HepG2 (cell line): ENCODE results near the gene B3GAT3. TPM values are rescaled to one million over a fixed set of nuclear protein-coding genes. Genes with fewer than 3 reads are reported as not detected.

Experiments
- ATAC-seq: fragments of 200-7000 bp; cut with Tn5 transposase; 3 replicates; pipeline ENCODE4 v1.9.1; 2020; ENCODE audit warnings: mild to moderate bottlenecking, moderate library complexity
- BruUV-seq: library from RNA; stranded (reverse); fragments of 400-500 nt; replicated peaks from 2 replicates; lab custom pipeline; 2021; lab: Mats Ljungman, UMichigan
- CTCF ChIA-PET: fragments of 300-600 bp; formaldehyde crosslinking; extraction: SDS; loops from one replicate; lab custom pipeline; 2021; ENCODE audit warnings: low total read pairs, inconsistent platforms, low intra/inter-chr PET ratio; lab: Yijun Ruan, JAX
- POLR2A ChIA-PET: fragments of 350-600 bp; sonication (Branson Sonifier 250); formaldehyde crosslinking; loops from one replicate; lab custom pipeline; 2020; ENCODE audit warnings: antibody characterized with exemption, inconsistent platforms; lab: Yijun Ruan, JAX
- DNase-seq: peaks from one replicate; pipeline ENCODE4 v3.0.0-alpha.2; 2015; ENCODE audit warnings: low spot score
- FAIRE-seq: peaks from 3 replicates; lab custom pipeline; 2011; peaks lifted over from hg19 to GRCh38; lab: Jason Lieb, UNC
- H2AFZ ChIP-seq: one replicate; pipeline ENCODE4 v1.6.1; 2011; ENCODE audit warnings: low read length, inconsistent platforms
- H3K27ac ChIP-seq: fragments of 300-600 bp; 3 replicates; pipeline ENCODE4 v1.8.0; 2011; ENCODE audit warnings: mixed run types, mild to moderate bottlenecking, mixed read lengths, low read length, inconsistent platforms; ENCODE audit not compliant: insufficient read depth; ENCODE audit errors: extremely low read length
- H3K27me3 ChIP-seq, 2 experiments: fragments of 200-600 bp in 1 of 2; 2 replicates in 1 of 2; 3 replicates in 1 of 2; pipeline versions ENCODE4 v1.6.0 to v1.8.0; 2011; ENCODE audit warnings: low read length in 2 of 2, mild to moderate bottlenecking in 2 of 2, moderate library complexity in 2 of 2, inconsistent platforms in 1 of 2; ENCODE audit not compliant: insufficient read depth in 2 of 2, control insufficient read depth in 1 of 2
- H3K36me3 ChIP-seq, 2 experiments: fragments of 200-600 bp in 1 of 2; replicated peaks in 1 of 2; 2 replicates in 1 of 2; 3 replicates in 1 of 2; pipeline versions ENCODE4 v1.5.1 to v1.8.0; 2011; ENCODE audit warnings: low read length in 2 of 2, inconsistent platforms in 1 of 2; ENCODE audit not compliant: insufficient read depth in 2 of 2, control insufficient read depth in 1 of 2
- H3K4me1 ChIP-seq: 2 replicates; pipeline ENCODE4 v1.5.1; 2012; ENCODE audit warnings: low read length, inconsistent platforms; ENCODE audit not compliant: insufficient read depth
- H3K4me2 ChIP-seq: 2 replicates; pipeline ENCODE4 v1.6.0; 2011; ENCODE audit warnings: low read depth, low read length, inconsistent platforms
- H3K4me3 ChIP-seq, 3 experiments: fragments of 200-600 bp in 1 of 3; sonication (generic), shearing (Covaris generic) in 1 of 3; replicated peaks in 1 of 3; 2 replicates each; pipeline ENCODE4 v1.5.1; 2011 to 2016; ENCODE audit warnings: low read length in 3 of 3, inconsistent platforms in 2 of 3, low read depth in 2 of 3, mild to moderate bottlenecking in 2 of 3, control low read depth in 1 of 3, mixed read lengths in 1 of 3; ENCODE audit not compliant: insufficient read depth in 1 of 3
- H3K79me2 ChIP-seq: one replicate; pipeline ENCODE4 v1.6.1; 2011; ENCODE audit warnings: low read length, inconsistent platforms; ENCODE audit not compliant: insufficient read depth
- H3K9ac ChIP-seq: 2 replicates; pipeline ENCODE4 v1.6.0; 2011; ENCODE audit warnings: mild to moderate bottlenecking, low read depth, low read length, inconsistent platforms; ENCODE audit not compliant: insufficient read depth
- H3K9me3 ChIP-seq: 2 replicates; pipeline ENCODE4 v1.5.1; 2012; ENCODE audit warnings: mild to moderate bottlenecking, low read length
- H4K20me1 ChIP-seq: 2 replicates; pipeline ENCODE4 v1.6.0; 2011; ENCODE audit warnings: inconsistent platforms, mild to moderate bottlenecking, low read length, moderate library complexity; ENCODE audit not compliant: insufficient read depth
- ARID2 ChIP-seq: sonication (generic); formaldehyde crosslinking; IDR thresholded peaks from 2 replicates; pipeline ENCODE4 v1.8.1; 2022; ENCODE audit warnings: mild to moderate bottlenecking, missing genetic modification reagents, borderline replicate concordance
- BCL6 ChIP-seq: IDR thresholded peaks from 2 replicates; pipeline ENCODE4 v1.6.1; 2016; ENCODE audit warnings: missing genetic modification reagents, missing compliant biosample characterization
- E2F5 ChIP-seq: sonication (generic); formaldehyde crosslinking; conservative IDR thresholded peaks from 2 replicates; pipeline ENCODE4 v1.4.0; 2020; ENCODE audit warnings: missing genetic modification reagents
- ELF3 ChIP-seq: IDR thresholded peaks from 2 replicates; pipeline ENCODE4 v1.6.1; 2016; ENCODE audit warnings: missing genetic modification reagents, missing compliant biosample characterization
- GABPA ChIP-seq, 2 experiments: IDR thresholded peaks; 2 replicates each; pipeline ENCODE4 v1.6.1; 2011 to 2016; ENCODE audit warnings: low read depth in 2 of 2, low read length in 1 of 2, missing biosample characterization in 1 of 2, missing genetic modification characterization in 1 of 2
- MYC ChIP-seq: sonication (generic); formaldehyde crosslinking; IDR thresholded peaks from 2 replicates; pipeline ENCODE4 v1.9.0; 2021; ENCODE audit warnings: missing genetic modification reagents, borderline replicate concordance
- NFIC ChIP-seq: IDR thresholded peaks from 2 replicates; pipeline ENCODE4 v1.6.1; 2012; ENCODE audit warnings: mild to moderate bottlenecking, low read length, inconsistent platforms
- NFKB2 ChIP-seq: sonication (generic); formaldehyde crosslinking; IDR thresholded peaks from 2 replicates; pipeline ENCODE4 v1.4.0; 2020; ENCODE audit warnings: missing genetic modification reagents, borderline replicate concordance
- RFX5 ChIP-seq: IDR thresholded peaks from 2 replicates; pipeline ENCODE4 v1.6.1; 2011; ENCODE audit warnings: low read depth, low read length, improper control_type of control experiment
- SETDB1 ChIP-seq: sonication (generic); formaldehyde crosslinking; IDR thresholded peaks from 2 replicates; pipeline ENCODE4 v1.5.1; 2020; ENCODE audit warnings: missing genetic modification reagents, mild to moderate bottlenecking, borderline replicate concordance
- SMAD9 ChIP-seq: sonication (generic); formaldehyde crosslinking; IDR thresholded peaks from 2 replicates; pipeline ENCODE4 v1.5.1; 2020; ENCODE audit warnings: mild to moderate bottlenecking, missing genetic modification reagents
- SRSF9 ChIP-seq: fragments of 200-400 bp; formaldehyde crosslinking; IDR thresholded peaks from 2 replicates; pipeline ENCODE4 v1.6.1; 2018; ENCODE audit warnings: borderline replicate concordance, mild to moderate bottlenecking, low read depth, low read length; ENCODE audit not compliant: insufficient read depth, poor library complexity, severe bottlenecking
- ZBTB25 ChIP-seq: IDR thresholded peaks from 2 replicates; pipeline ENCODE4 v1.6.1; 2018; ENCODE audit warnings: missing genetic modification reagents
- ZFP91 ChIP-seq: sonication (generic); formaldehyde crosslinking; IDR thresholded peaks from 2 replicates; pipeline ENCODE4 v1.9.0; 2022; ENCODE audit warnings: missing genetic modification reagents, mild to moderate bottlenecking, borderline replicate concordance
- ZMYM4 ChIP-seq: sonication (generic); formaldehyde crosslinking; IDR thresholded peaks from 2 replicates; pipeline ENCODE4 v1.8.1; 2023; ENCODE audit warnings: mild to moderate bottlenecking, missing genetic modification reagents
- ZNF136 ChIP-seq: sonication (generic); formaldehyde crosslinking; IDR thresholded peaks from 2 replicates; pipeline ENCODE4 v1.8.1; 2022; ENCODE audit warnings: low read depth, mild to moderate bottlenecking, moderate library complexity, missing genetic modification reagents
- ZNF724P ChIP-seq: sonication (generic); formaldehyde crosslinking; IDR thresholded peaks from 2 replicates; pipeline ENCODE4 v1.8.0; 2022; ENCODE audit warnings: missing genetic modification reagents, borderline replicate concordance
- WGBS: methylation state at CpG from one replicate; pipeline ENCODE4 v1.1.6; 2017; ENCODE audit warnings: low lambda C conversion rate; 5-methylcytosine and 5-hydroxymethylcytosine counted together
- in situ Hi-C: cut with HindIII; loops from 2 replicates; pipeline ENCODE4 v1.10.0; 2017; ENCODE audit warnings: low pct_unique_long_range_greater_than_20kb; ENCODE audit not compliant: extremely low pct_ligation_motif_present
- intact Hi-C: fragments of 100-400 bp; cut with micrococcal nuclease; formaldehyde crosslinking; loops from one replicate; pipeline ENCODE4 v1.10.0; 2022; ENCODE audit not compliant: unreplicated experiment
- polyA plus RNA-seq, 8 experiments: library from polyadenylated mRNA; depleted of rRNA in 3 of 8; stranded (reverse) in 7 of 8; unstranded in 1 of 8; fragments of >200 nt; fragmentation: Illumina TruSeq in 4 of 8; extraction: Trizol in 4 of 8; gene quantifications; 2 replicates each; pipeline versions ENCODE4 v1.2.1 to v1.2.3, GENCODE V29; 2011 to 2016; ENCODE audit warnings: low read depth in 4 of 8, missing spikeins in 1 of 8, mixed read lengths in 1 of 8; ENCODE audit not compliant: insufficient read depth in 1 of 8
- total RNA-seq, 5 experiments: library from RNA; depleted of rRNA; stranded (reverse); fragments of >200 nt; fragmentation: Illumina TruSeq; extraction: Trizol; gene quantifications; 2 replicates each; pipeline ENCODE4 v1.2.3, GENCODE V29; 2016; ENCODE audit warnings: low read depth in 1 of 5

B3GAT3 gene
- total and polyA plus RNA-seq, 2 of the 13 experiments (the other 11 are each of a cell fraction or from before 2014, with no cell fraction given): 21.3 to 26.1 TPM

GRCh38 chr11:62574363-62575071, 47.3 kb downstream of the B3GAT3 start (continued):
- TF ChIP-seq SETDB1 (CRISPR knock-in tag): 0 out of 2 replicates have a peak, but pooled peaks have one; percentile 63
- TF ChIP-seq E2F5 (CRISPR knock-in tag): no peak
- peak; percentile 72; the same call in 1 of the 2 replicates for TF ChIP-seq ARID2
- TF ChIP-seq BCL6: 0 out of 2 replicates have a peak, but pooled peaks have one; percentile 5

DNA sequence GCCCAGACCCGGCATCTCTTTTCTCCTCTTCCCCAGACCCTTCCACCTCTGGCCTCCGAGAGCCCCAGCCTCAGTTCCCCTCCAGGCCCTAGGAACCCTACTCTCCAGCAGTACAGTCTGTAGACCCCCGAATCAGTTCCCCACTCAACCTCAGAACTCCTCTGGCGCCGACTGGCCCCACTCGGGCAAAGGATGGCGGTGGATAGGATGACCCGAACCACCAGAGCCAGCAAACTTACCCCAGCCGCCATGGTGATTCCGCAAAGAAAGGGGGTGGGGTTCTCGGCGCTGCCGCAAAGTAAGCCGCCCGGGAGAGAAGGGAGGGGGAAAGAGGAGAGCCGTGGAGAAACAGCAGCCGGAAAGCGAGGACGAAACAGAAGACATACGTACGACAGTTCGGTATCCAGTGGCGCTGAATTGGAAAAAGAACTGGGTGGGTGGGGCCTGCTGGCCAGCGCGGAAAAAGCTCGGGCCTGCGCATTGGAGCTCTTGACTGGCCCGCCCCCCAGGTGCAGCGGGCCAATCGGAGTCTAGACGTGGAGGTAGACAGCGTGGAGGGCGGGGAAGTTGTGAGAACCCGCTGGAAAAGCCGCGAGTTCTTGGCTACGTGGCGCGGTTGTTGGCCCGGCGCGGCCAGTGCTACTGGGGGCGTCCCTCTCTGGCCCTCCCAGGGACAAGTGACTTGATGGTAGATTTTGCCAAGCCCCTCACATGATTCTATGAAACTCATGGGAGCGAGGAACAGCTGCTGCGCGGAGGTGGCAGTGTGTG, 48.0 kb downstream of the B3GAT3 start, which contains the start of gene EEF1G:
TSS of gene EEF1G (minus strand) at position 300 of the 771 bp plus-strand sequence. CDS start at position 251, 49 bp downstream.
- peak within 1 kb of the TSS; percentile 85 for H3K27ac ChIP-seq
- CTCF ChIA-PET: no interaction called here
- H3K36me3 ChIP-seq: peaks cover 19 to 59% of the 10 kb centered on the region in 2 experiments
- H3K4me3 ChIP-seq: peak within 1 kb of the TSS; percentile 80 to 96 (median 95)
- ATAC-seq (peak; percentile 93), FAIRE-seq (peak; percentile 96), DNase-seq (peak; percentile 99)
- H3K4me1 ChIP-seq: peaks cover 63% of the 10 kb centered on the region
- no peak within 1 kb of the TSS for H2AFZ ChIP-seq
- in situ Hi-C loops: no loop called here
- H3K79me2 ChIP-seq: peaks cover 62% of the 10 kb centered on the region
- BruUV-seq: no TSS peak
- H3K9ac ChIP-seq: peak within 1 kb of the TSS; percentile 98
- peaks cover 8% of the 10 kb centered on the region; the same call in 1 of the 2 replicates for H4K20me1 ChIP-seq
- H3K4me2 ChIP-seq: peak within 1 kb of the TSS; percentile 89
- WGBS: 1% methylated on average over 40 of the region's 46 CpGs
- H3K9me3 ChIP-seq: no peaks in the 10 kb centered on the region
- no peaks in the 10 kb centered on the region; a peak in 1 of 5 replicates for H3K27me3 ChIP-seq
- intact Hi-C loops: no loop called here
- POLR2A ChIA-PET: interaction anchor here (0.6 to 5.0 kb wide), 47 partner anchors 8 to 267 kb away, joined by 3 to 160 read pairs (median 6); partner anchors contain the start of genes AHNAK, B3GAT3, C11orf98 and CSKMT
- TF ChIP-seq GABPA (IDR thresholded peaks at IDR 0.05; ENCODE audit: low read depth, low read length): no peak
- peak; percentile 64 for TF ChIP-seq GABPA (CRISPR knock-in tag; IDR thresholded peaks at IDR 0.05; ENCODE audit: low read depth)
- TF ChIP-seq SMAD9 (CRISPR knock-in tag): peak; percentile 83; the same call in 1 of the 2 replicates
- TF ChIP-seq ELF3: peak; percentile 56
- TF ChIP-seq SRSF9: no peak
- TF ChIP-seq NFKB2 (CRISPR knock-in tag): no peak; the same call in 1 of the 2 replicates
- TF ChIP-seq ZBTB25: peak; percentile 42; the same call in 1 of the 2 replicates
- peak; percentile 79 for TF ChIP-seq ZMYM4 (CRISPR knock-in tag)
- TF ChIP-seq ZNF136 (CRISPR knock-in tag): no peak
- TF ChIP-seq ZFP91 (CRISPR knock-in tag): peak; percentile 28; the same call in 1 of the 2 replicates
- TF ChIP-seq ZNF724P (CRISPR knock-in tag): no peak
- TF ChIP-seq RFX5: 0 out of 2 replicates have a peak, but pooled peaks have one; percentile 11
- TF ChIP-seq MYC (CRISPR knock-in tag): peak; percentile 55; the same call in 1 of the 2 replicates
- TF ChIP-seq NFIC: no peak
